Endothelial cell of umbilical vein (primary cell): ENCODE results near the gene FUZ. TPM values are rescaled to one million over a fixed set of nuclear protein-coding genes. Genes with fewer than 3 reads are reported as not detected.

ENCODE experiments used
- BruUV-seq: library from RNA; stranded (reverse); fragments of 400-500 nt; replicated peaks from 2 replicates; lab custom pipeline; 2021; lab: Mats Ljungman, UMichigan
- CTCF ChIA-PET: fragments of 300-600, 350-600 bp; sonication (Branson Sonifier 250); formaldehyde crosslinking; loops from one replicate; lab custom pipeline; 2021; ENCODE audit warnings: antibody characterized with exemption, inconsistent platforms; lab: Charles Lee
- POLR2A ChIA-PET: fragments of 300-600, 350-600 bp; sonication (Branson Sonifier 250); formaldehyde crosslinking; loops from one replicate; lab custom pipeline; 2021; ENCODE audit warnings: antibody characterized with exemption, inconsistent platforms; lab: Charles Lee
- DNase-seq: peaks from one replicate; pipeline ENCODE4 v3.0.0-alpha.2; 2011; ENCODE audit warnings: low read depth, low spot score
- FAIRE-seq: peaks from 2 replicates; lab custom pipeline; 2011; peaks lifted over from hg19 to GRCh38; lab: Jason Lieb, UNC
- H2AFZ ChIP-seq: 2 replicates; pipeline ENCODE4 v1.6.0; 2012; ENCODE audit warnings: low read depth, low read length, control low read depth, inconsistent platforms
- H3K27ac ChIP-seq: 2 replicates; pipeline ENCODE4 v1.5.1; 2011; ENCODE audit warnings: low read depth, mild to moderate bottlenecking, control low read depth, low read length, moderate library complexity; ENCODE audit not compliant: insufficient read depth
- H3K27me3 ChIP-seq, 2 experiments: 2 replicates each; pipeline versions ENCODE4 v1.6.0 to v1.6.1; 2011; ENCODE audit warnings: low read length in 2 of 2, mixed read lengths in 1 of 2; ENCODE audit not compliant: control insufficient read depth in 2 of 2, insufficient read depth in 2 of 2
- H3K36me3 ChIP-seq, 2 experiments: 2 replicates in 1 of 2; 3 replicates in 1 of 2; pipeline ENCODE4 v1.5.1; 2011; ENCODE audit warnings: low read length in 2 of 2, mild to moderate bottlenecking in 1 of 2, moderate library complexity in 1 of 2; ENCODE audit not compliant: control insufficient read depth in 2 of 2, insufficient read depth in 2 of 2; ENCODE audit errors: extremely low read depth in 1 of 2
- H3K4me1 ChIP-seq: 3 replicates; pipeline ENCODE4 v1.5.1; 2011; ENCODE audit warnings: mild to moderate bottlenecking, low read length; ENCODE audit not compliant: control insufficient read depth, insufficient read depth; ENCODE audit errors: extremely low read depth
- H3K4me2 ChIP-seq: 2 replicates; pipeline ENCODE4 v1.6.1; 2011; ENCODE audit warnings: low read length, control low read depth, mixed read lengths; ENCODE audit not compliant: insufficient read depth
- H3K4me3 ChIP-seq, 3 experiments: fragments of 200-600 bp in 1 of 3; sonication (generic), shearing (Covaris generic) in 1 of 3; replicated peaks in 1 of 3; 2 replicates each; pipeline ENCODE4 v1.5.1; 2011 to 2016; ENCODE audit warnings: control low read depth in 3 of 3, low read length in 3 of 3, mild to moderate bottlenecking in 2 of 3, inconsistent platforms in 1 of 3, low read depth in 1 of 3, moderate library complexity in 1 of 3; ENCODE audit not compliant: insufficient read depth in 1 of 3
- H3K79me2 ChIP-seq: 2 replicates; pipeline ENCODE4 v1.6.0; 2012; ENCODE audit warnings: low read length, inconsistent platforms; ENCODE audit not compliant: control insufficient read depth, insufficient read depth
- H3K9ac ChIP-seq: replicated peaks from 2 replicates; pipeline ENCODE3; 2011; ENCODE audit warnings: low read length, control low read depth; ENCODE audit not compliant: insufficient read depth; ENCODE audit errors: extremely low read depth
- H3K9me1 ChIP-seq: replicated peaks from 3 replicates; pipeline ENCODE4 v1.6.0; 2011; ENCODE audit warnings: mild to moderate bottlenecking, low read length; ENCODE audit not compliant: control insufficient read depth, insufficient read depth; ENCODE audit errors: extremely low read depth
- H3K9me3 ChIP-seq: replicated peaks from 2 replicates; pipeline ENCODE4 v1.5.1; 2012; ENCODE audit warnings: low read length, inconsistent platforms; ENCODE audit not compliant: control insufficient read depth, insufficient read depth
- H4K20me1 ChIP-seq: replicated peaks from 2 replicates; pipeline ENCODE3; 2011; ENCODE audit warnings: mild to moderate bottlenecking, low read length; ENCODE audit not compliant: control insufficient read depth, insufficient read depth; ENCODE audit errors: extremely low read depth
- EZH2 ChIP-seq: IDR thresholded peaks from 2 replicates; pipeline ENCODE4 v1.6.1; 2012; ENCODE audit warnings: borderline replicate concordance, low read depth, mild to moderate bottlenecking, moderate library complexity, low read length, inconsistent platforms; ENCODE audit not compliant: severe bottlenecking
- FOS ChIP-seq: IDR thresholded peaks from 2 replicates; pipeline ENCODE4 v1.6.1; 2011; ENCODE audit warnings: mild to moderate bottlenecking, low read length, moderate library complexity, borderline replicate concordance; ENCODE audit not compliant: insufficient read depth
- GATA2 ChIP-seq: IDR thresholded peaks from 2 replicates; pipeline ENCODE4 v1.7.0; 2011; ENCODE audit warnings: low read depth, mild to moderate bottlenecking, moderate library complexity, mixed read lengths, low read length; ENCODE audit not compliant: insufficient read length, insufficient read depth
- JUN ChIP-seq: IDR thresholded peaks from 2 replicates; pipeline ENCODE4 v1.6.1; 2011; ENCODE audit warnings: borderline replicate concordance, low read depth; ENCODE audit not compliant: insufficient read length, insufficient read depth
- MYC ChIP-seq: IDR thresholded peaks from one replicate; pipeline ENCODE4 v1.6.1; 2011; ENCODE audit warnings: mild to moderate bottlenecking, low read depth, low read length
- POLR2A ChIP-seq: IDR thresholded peaks from 2 replicates; pipeline ENCODE4 v1.6.1; 2012; ENCODE audit warnings: low read depth, mild to moderate bottlenecking, control low read depth, low read length
- POLR2AphosphoS5 ChIP-seq: IDR thresholded peaks from 2 replicates; pipeline ENCODE4 v1.6.1; 2012; ENCODE audit warnings: low read depth, mild to moderate bottlenecking, control low read depth, low read length, moderate library complexity; ENCODE audit not compliant: insufficient read depth
- dilution Hi-C: fragments of 300-500 bp; cut with MboI; formaldehyde crosslinking; loops from one replicate; pipeline ENCODE4 v1.15.0; 2019; ENCODE audit warnings: low sequenced_read_pairs; ENCODE audit not compliant: extremely low pct_ligation_motif_present
- intact Hi-C: fragments of 100-400 bp; cut with micrococcal nuclease; formaldehyde crosslinking; loops from one replicate; pipeline ENCODE4 v1.10.0; 2022
- polyA plus RNA-seq, 4 experiments: library from polyadenylated mRNA; depleted of rRNA in 3 of 4; stranded (reverse) in 3 of 4; unstranded in 1 of 4; fragments of >200 nt; gene quantifications; 2 replicates each; pipeline versions ENCODE4 v1.2.1 to v1.2.3, GENCODE V29; 2011 to 2012; ENCODE audit warnings: missing spikeins in 1 of 4
- total RNA-seq: library from RNA; stranded (reverse); gene quantifications from 2 replicates; pipeline ENCODE4 v1.2.3, GENCODE V29; 2021
- TF ChIP-seq, protein P1 (sequence below), 2 donors: IDR thresholded peaks; 1 replicate in 1 of 2; 2 replicates in 1 of 2; pipeline ENCODE4 v1.5.1; 2011; ENCODE audit warnings: low read length in 2 of 2, mild to moderate bottlenecking in 2 of 2, moderate library complexity in 2 of 2, control low read depth in 1 of 2, inconsistent platforms in 1 of 2, low read depth in 1 of 2; ENCODE audit not compliant: insufficient read depth in 1 of 2; ENCODE audit errors: extremely low read depth in 1 of 2
- TF ChIP-seq, protein P2 (sequence below): IDR thresholded peaks from 2 replicates; pipeline ENCODE4 v1.6.1; 2011; ENCODE audit not compliant: insufficient read depth, insufficient read length

The FUZ gene
- total and polyA plus RNA-seq, 2 donors (not counting 3 experiments of a cell fraction or from before 2014, with no cell fraction given) = 12.3 to 14.0 TPM

DNA sequence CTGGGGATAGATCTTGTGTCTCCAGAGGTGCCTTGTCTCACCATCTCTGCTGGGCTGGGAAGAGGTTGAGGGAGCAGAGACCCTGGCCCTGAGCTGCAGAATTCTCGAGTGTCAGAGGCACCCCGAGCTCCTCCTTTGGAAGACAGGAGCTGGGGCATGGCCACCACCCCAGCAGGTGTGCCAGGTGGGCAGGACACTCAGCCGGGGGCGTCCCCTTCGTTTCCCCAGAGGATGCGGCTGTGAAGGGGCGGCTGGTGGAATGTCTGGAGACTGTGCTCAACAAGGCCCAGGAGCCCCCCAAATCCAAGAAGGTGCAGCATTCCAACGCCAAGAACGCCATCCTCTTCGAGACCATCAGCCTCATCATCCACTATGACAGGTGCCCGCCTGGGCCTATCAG, 14.5 kb downstream of the FUZ start:
- Histone ChIP-seq H3K4me2 (no peak overlapping the region), H3K9me1 (no peaks in the 10 kb centered on the region), H3K4me3 (no peak overlapping the region), H3K79me2 (no peaks in the 10 kb centered on the region), H3K9ac (no peak overlapping the region), H2AFZ (no peak overlapping the region), H3K27me3 (no peaks in the 10 kb centered on the region), H3K27ac (no peak overlapping the region), H3K9me3 (no peaks in the 10 kb centered on the region), H3K4me1 (no peaks in the 10 kb centered on the region), H4K20me1 (no peaks in the 10 kb centered on the region), H3K36me3 (peaks cover 9 to 53% of the 10 kb centered on the region in 2 experiments)
- FAIRE-seq = no peak
- ChIA-PET CTCF (no interaction called here), POLR2A (no interaction called here)
- intact Hi-C loops = no loop called here
- DNase-seq = no peak
- no peak for TF ChIP-seq MYC
- TF ChIP-seq FOS = no peak
- TF ChIP-seq, protein P1, sequence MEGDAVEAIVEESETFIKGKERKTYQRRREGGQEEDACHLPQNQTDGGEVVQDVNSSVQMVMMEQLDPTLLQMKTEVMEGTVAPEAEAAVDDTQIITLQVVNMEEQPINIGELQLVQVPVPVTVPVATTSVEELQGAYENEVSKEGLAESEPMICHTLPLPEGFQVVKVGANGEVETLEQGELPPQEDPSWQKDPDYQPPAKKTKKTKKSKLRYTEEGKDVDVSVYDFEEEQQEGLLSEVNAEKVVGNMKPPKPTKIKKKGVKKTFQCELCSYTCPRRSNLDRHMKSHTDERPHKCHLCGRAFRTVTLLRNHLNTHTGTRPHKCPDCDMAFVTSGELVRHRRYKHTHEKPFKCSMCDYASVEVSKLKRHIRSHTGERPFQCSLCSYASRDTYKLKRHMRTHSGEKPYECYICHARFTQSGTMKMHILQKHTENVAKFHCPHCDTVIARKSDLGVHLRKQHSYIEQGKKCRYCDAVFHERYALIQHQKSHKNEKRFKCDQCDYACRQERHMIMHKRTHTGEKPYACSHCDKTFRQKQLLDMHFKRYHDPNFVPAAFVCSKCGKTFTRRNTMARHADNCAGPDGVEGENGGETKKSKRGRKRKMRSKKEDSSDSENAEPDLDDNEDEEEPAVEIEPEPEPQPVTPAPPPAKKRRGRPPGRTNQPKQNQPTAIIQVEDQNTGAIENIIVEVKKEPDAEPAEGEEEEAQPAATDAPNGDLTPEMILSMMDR (IDR thresholded peaks at IDR 0.05; ENCODE audit: extremely low read depth in 1 of 2, insufficient read depth in 1 of 2, low read depth in 1 of 2, low read length in 2 of 2) = no peak
- no peak for TF ChIP-seq JUN
- TF ChIP-seq POLR2A = no peak
- no peak for TF ChIP-seq GATA2
- TF ChIP-seq, protein P2, sequence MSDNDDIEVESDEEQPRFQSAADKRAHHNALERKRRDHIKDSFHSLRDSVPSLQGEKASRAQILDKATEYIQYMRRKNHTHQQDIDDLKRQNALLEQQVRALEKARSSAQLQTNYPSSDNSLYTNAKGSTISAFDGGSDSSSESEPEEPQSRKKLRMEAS = no peak
- no peak for TF ChIP-seq EZH2
- TF ChIP-seq POLR2AphosphoS5 = no peak
- no TSS peak for BruUV-seq
- dilution Hi-C loops = no loop called here
